Measurements from ENCODE around the gene ZNF730.
"Not testable (repeated sequence)": the region's sequence is repeated elsewhere in the genome, so short reads cannot be mapped to it uniquely, and the experiment has no call there.

Gene ZNF730

GRCh38 chr19:23116802-23117571 is at the start of gene ZNF730:
Gene ZNF730, plus strand, starts transcription at chr19:23117025. Its CDS starts 149 bp downstream, at chr19:23117174.
- DNase-seq (ENCODE audit: low read depth), result peak; percentile 22

GRCh38 chr19:23070353-23071146 is 46.3 kb upstream of the ZNF730 start:
- DNase-seq (ENCODE audit: low read depth), result peak; percentile 2

- DNase-seq (ENCODE audit: low read depth), result peak; percentile 1
These were observed 45.7 kb upstream of the ZNF730 start for GRCh38 chr19:23071147-23071511.

DNA sequence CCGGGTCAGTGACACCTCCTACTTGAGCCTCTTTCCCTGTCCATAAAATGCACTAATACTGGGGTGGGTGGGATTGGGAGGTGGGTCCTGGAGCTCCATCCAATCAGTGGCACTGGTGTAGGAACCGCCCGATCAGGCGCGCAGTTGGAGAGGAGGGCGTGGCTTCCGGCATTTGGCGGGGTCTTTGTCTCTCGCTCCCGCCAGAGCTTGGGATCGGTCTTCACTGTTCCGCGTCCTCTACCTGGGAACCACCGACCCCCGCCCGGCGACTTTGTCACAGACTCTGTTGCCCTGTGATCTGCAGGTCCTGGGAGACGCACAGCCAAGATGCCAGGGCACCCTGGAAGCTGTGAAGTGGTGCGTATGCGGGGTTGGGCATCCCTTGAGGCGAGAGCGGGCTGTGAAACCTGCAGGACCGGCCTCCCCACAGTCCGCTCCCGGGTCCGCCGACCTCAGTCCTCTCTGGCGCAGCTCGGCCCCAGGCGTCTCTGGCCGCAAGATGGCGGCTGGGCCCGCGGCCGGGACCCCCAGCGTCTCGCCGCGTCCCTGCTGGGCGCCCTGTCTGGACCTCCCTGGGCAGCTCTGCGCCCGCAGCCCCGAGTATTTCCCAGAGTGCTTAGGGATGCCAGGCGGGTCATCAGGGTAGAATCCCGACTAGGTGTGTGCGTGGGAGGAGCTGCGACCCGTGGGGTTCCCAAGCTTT is 41.6 kb upstream of the ZNF730 start:
- peak; percentile 9 for DNase-seq (ENCODE audit: low read depth)

DNA sequence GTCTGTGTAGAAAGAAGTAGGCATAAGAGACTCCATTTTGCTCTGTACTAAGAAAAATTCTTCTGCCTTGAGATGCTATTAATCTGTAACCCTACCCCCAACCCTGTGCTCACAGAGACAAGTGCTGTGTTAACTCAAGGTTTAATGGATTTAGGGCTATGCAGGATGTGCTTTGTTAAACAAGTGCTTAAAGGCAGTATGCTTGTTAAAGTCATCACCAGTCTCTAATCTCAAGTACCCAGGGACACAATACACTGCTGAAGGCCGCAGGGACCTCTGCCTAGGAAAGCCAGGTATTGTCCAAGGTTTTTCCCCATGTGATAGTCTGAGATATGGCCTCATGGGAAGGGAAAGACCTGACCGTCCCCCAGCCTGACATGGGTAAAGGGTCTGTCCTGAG is 39.0 kb upstream of the ZNF730 start:
- not testable (repeated sequence) for DNase-seq (ENCODE audit: low read depth)

DNA sequence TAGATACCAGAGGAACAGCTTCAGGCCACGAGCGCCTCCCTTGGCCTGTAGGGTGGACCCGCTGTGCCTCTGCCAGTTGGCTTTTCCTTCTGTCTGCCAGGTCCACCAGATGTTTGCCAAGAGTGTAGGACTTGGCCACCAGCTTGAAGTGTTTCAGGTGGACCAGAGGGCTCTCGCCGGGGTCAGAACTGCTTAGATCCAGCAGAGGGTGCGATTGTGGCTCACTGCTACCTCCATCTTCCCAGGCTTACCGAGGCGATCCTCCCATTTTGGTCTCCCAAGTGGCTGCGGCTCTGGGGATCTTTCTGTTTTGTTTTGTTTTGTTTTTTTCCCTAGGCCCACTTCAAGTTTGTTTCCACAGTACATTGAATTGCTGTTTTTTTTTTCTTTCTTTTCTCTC is 23.0 kb upstream of the ZNF730 start:
- DNase-seq (ENCODE audit: low read depth), result no peak

DNA sequence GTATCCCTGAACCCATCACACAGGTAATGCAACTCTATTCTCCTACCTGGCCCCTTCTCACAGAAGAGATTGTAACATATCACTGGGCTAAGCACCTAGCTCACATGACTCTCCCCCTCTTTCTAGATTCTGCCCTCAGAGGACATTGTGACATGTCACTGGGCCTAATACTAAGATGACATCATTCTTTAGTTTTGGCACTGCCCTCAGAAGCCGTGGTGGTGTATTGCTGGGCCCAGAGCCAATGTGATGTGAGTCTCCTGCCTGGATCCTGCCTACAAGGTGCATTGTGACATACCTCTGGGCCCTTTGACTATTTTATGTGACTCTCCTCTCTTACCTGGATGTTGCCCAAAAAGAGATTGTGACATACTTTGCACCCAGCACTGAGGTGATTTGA is 21.4 kb upstream of the ZNF730 start:
- DNase-seq (ENCODE audit: low read depth), result no peak

DNA sequence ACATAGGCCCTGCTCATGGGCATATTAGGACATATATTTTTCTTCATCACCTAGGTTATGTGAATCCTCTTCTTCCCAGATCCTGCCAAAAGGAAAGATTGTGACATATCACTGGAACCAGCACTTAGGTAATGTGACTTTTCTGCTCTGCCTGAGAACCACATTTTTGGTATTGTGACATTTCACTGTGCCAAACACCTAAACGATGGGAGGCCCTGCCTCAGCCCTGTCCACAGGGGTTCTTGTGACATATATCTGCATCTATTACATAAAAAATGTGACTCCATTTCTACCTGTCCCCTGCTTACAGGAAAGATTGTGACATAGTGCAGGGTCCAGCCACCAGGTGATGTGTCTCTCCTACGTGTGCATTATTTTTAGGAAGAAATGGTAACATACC is 18.5 kb upstream of the ZNF730 start:
- DNase-seq (ENCODE audit: low read depth), result no peak

GRCh38 chr19:23098988-23099387 is 17.8 kb upstream of the ZNF730 start:
- DNase-seq (ENCODE audit: low read depth), result no peak

DNA sequence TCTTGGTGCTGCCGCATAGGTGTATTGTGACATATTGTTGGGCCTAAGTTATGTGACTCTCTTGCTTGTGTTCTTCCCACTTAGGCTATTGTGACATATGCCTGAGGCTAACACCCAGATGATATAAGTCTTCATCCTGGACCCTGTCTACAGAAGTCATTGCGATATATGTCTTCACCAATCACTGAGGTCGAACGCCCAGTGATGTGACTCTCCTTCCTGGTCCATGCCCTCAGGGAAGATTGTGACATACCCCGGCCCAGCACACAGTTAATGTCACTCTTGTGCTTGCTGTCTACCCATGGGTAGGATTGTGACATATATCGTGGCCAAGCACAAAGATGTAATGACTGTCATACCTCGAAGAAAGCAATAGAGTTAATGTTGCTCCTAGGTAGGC is 16.9 kb upstream of the ZNF730 start:
- DNase-seq (ENCODE audit: low read depth), result no peak

GRCh38 chr19:23101241-23101640 is 15.6 kb upstream of the ZNF730 start:
- DNase-seq (ENCODE audit: low read depth), result no peak

DNA sequence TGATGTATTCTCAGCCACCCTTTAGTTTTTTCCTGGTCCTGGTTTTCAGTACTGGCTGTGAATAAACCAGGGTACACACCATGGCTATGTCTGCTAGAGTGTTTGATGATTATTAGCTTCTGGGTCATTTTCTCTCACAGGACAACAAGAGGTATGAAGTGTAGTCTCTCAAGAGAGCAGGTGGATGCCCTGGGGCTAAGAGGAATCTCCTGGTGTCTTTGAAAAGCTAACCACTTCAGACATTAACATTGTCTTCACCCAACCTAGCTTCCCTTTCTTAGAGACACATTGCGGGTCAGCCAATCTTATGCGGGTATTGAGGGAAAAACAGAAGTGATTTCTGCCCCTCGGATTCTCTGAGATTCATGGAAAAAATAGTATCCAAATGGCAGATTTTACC is 1.6 kb downstream of the ZNF730 start:
- no peak for DNase-seq (ENCODE audit: low read depth)

- DNase-seq (ENCODE audit: low read depth), result not testable (repeated sequence)
These were observed 17.4 kb downstream of the ZNF730 start for GRCh38 chr19:23134211-23134610.

DNA sequence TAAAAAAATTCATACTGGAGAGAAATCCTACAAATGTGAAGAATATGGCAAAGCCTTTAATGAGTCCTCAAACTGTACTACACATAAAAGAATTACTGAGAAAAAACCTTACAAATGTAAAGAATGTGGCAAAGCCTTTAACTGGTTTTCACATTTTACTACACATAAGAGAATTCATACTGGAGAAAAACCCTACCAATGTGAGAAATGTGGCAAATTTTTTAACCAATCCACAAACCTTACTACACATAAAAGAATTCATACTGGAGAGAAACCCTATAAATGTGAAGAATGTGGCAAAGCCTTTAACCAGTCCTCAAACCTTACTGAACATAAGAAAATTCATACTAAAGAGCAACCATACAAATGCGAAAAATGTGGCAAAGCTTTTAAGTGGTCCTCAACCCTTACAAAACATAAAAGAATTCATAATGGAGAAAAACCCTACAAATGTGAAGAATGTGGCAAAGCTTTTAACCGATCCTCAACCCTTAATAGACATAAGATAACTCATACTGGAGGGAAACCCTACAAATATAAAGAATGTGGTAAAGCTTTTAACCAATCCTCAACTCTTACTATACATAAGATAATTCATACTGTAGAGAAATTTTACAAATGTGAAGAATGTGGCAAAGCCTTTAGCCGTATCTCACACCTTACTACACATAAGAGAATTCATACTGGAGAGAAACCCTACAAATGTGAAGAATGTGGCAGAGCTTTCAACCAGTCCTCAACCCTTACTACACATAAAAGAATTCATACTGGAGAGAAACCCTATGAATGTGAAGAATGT is 29.0 kb downstream of the ZNF730 start:
- DNase-seq (ENCODE audit: low read depth), result no peak

DNA sequence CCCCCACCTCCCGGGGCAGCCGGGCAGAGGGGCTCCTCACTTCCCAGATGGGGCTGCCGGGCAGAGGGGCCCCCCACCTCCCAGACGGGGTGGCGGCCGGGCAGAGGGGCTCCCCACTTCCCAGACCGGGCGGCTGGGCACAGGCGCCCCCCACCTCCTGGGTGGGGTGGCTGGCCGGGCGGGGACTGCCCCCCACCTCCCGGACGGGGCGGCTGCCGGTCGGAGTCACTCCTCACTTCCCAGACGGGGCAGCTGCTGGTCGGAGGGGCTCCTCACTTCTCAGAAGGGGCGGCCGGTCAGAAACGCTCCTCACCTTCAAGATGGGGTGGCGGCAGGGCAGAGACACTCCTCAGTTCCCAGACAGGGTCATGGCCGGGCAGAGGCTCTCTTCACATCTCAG is 43.9 kb downstream of the ZNF730 start:
- no peak for DNase-seq (ENCODE audit: low read depth)

DNA sequence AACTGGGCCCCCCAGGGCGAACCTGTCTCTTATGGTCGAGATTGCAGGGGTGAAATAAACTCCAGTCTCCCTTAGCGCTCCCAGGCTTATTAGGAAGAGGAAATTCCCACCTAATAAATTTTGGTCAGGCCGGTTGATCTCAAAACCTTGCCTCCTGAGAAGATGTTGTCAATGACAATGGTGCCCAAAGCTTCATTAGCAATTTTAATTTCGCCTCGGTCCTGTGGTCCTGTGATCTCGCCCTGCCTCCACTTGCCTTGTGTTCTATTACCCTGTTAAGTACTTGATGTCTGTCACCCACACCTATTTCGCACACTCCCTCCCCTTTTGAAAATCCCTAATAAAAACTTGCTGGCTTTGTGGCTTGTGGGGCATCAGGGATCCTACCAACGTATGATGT is 51.5 kb downstream of the ZNF730 start:
- DNase-seq (ENCODE audit: low read depth), result not testable (repeated sequence)

- no peak for DNase-seq (ENCODE audit: low read depth)
These were observed 66.4 kb downstream of the ZNF730 start for GRCh38 chr19:23183251-23183650.

DNA sequence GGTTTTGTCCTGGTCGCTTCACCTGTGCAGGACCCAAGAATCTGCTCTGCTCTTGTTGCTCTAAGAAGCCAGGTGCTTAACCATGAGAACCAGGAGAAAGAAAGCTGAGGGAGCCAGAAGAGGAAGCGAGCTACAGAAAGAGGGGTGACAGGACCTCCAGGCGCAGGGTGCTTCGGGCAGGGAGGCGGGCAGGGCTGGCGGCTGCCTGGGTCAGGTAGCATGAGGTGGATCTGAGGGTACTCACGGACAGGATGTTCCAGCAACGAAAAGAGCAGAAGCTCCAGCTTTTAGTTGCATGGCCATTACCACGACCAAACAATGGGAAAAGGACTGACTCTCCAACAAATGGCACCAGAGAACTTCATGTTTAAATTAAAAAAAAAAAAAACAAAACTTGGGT is 73.5 kb downstream of the ZNF730 start:
- DNase-seq (ENCODE audit: low read depth), result no peak
